ENCODE results near the gene TOPBP1.
A peak's percentile ranks its signal among the peaks of the same experiment; 100 is the strongest.

The TOPBP1 gene

GRCh38 chr3:133572158-133573053 is 89.3 kb downstream of the TOPBP1 start:
- Histone ChIP-seq H3K27ac (peak overlapping the region; percentile 68 to 93), H3K4me3 (peak overlapping the region; percentile 67)
- no peak for DNase-seq (ENCODE audit: low spot score)
- TF ChIP-seq, protein P1, sequence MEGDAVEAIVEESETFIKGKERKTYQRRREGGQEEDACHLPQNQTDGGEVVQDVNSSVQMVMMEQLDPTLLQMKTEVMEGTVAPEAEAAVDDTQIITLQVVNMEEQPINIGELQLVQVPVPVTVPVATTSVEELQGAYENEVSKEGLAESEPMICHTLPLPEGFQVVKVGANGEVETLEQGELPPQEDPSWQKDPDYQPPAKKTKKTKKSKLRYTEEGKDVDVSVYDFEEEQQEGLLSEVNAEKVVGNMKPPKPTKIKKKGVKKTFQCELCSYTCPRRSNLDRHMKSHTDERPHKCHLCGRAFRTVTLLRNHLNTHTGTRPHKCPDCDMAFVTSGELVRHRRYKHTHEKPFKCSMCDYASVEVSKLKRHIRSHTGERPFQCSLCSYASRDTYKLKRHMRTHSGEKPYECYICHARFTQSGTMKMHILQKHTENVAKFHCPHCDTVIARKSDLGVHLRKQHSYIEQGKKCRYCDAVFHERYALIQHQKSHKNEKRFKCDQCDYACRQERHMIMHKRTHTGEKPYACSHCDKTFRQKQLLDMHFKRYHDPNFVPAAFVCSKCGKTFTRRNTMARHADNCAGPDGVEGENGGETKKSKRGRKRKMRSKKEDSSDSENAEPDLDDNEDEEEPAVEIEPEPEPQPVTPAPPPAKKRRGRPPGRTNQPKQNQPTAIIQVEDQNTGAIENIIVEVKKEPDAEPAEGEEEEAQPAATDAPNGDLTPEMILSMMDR (IDR thresholded peaks at IDR 0.05): no peak

DNA sequence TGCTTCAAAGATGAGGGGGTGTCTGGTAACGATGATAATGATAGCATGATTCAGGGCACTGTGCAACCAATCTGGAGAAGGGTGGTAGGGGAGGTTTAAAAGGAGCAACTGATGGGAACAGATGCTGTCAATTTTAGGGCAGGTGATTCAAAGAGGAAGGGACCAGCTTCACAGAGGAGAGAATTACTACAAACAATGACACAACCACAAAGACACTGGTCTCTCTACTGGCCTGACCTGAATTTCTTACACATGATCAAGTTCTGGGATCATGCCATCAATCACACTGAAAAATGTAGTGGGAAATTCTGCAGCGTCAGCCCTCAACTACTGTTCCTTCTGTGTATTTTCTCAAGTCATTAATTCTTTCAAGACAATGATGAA is 90.8 kb downstream of the TOPBP1 start:
- no peak for DNase-seq (ENCODE audit: low spot score)
- TF ChIP-seq, protein P1 (IDR thresholded peaks at IDR 0.05): no peak
- Histone ChIP-seq H3K27ac (peak overlapping the region in 1 of 2 donors; percentile 6), H3K4me3 (no peak overlapping the region)

GRCh38 chr3:133570139-133570936 is 91.4 kb downstream of the TOPBP1 start:
- DNase-seq (ENCODE audit: low spot score): no peak
- Histone ChIP-seq H3K4me3 (no peak overlapping the region), H3K27ac (peak overlapping the region; percentile 45 to 76)
- TF ChIP-seq, protein P1 (IDR thresholded peaks at IDR 0.05): no peak

DNA sequence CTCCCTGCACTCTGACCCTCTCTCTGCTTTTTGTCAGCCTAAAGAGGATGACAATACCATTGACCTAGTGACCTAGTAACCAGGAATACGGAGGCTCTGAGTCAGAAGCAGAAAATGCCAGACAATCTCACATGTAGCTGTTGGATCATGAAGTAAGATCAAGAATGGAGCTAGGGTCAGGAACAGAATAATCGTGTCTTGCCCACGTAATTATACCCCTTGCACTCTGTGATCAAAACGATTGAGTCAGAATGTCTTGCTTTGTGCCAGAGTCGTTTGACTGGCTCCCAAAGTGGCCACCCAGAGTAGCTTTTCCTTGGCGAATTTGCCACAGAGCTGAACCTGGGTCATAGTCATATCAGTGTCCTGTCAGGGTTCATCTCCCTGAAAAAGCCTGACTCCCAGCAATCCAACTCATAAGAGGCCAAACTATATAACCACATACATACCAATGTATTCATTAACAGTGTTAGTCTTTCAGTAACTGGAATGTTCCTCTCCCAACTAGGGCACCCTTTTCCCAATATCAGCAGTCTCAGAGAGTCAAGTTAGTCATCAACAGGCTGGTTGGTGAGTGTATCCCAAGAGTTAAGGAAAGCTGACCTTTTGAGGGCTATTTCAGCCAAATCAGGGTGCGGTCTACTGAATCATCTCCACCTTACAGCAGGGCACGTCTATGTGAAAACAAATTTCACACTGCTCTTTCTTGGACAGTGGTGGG is 93.3 kb downstream of the TOPBP1 start:
- TF ChIP-seq, protein P1 (IDR thresholded peaks at IDR 0.05): no peak
- peak overlapping the region in 1 of 2 donors; percentile 2 for H3K27ac ChIP-seq
- DNase-seq (ENCODE audit: low spot score): no peak
- H3K4me3 ChIP-seq: no peak overlapping the region

GRCh38 chr3:133563816-133564215 is 97.9 kb downstream of the TOPBP1 start:
- H3K4me3 ChIP-seq: no peak overlapping the region
- TF ChIP-seq, protein P1 (IDR thresholded peaks at IDR 0.05): no peak
- no peak overlapping the region for H3K27ac ChIP-seq
- DNase-seq (ENCODE audit: low spot score): no peak

DNA sequence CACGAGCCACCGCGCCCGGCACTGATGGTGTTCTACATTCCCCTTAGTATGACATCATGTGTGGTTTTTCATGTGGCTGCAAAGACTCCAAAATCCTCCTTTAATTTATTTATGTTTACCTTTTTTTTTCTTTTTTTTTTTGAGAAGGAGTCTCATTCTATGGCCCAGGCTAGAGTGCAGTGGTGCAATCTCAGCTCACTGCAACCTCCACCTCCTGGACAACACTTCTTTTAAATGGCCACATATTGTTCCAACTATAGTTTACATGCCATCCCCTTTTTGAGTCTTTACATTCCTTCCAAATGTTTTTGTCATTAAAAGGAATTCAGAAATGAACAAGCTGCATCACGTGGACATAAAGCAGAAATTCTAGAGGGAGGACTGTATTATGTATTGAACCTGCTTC is 98.6 kb downstream of the TOPBP1 start:
- H3K4me3 ChIP-seq: no peak overlapping the region
- TF ChIP-seq, protein P1 (IDR thresholded peaks at IDR 0.05): no peak
- H3K27ac ChIP-seq: no peak overlapping the region
- no peak for DNase-seq (ENCODE audit: low spot score)

Measured in coronary artery (tissue), 2 donors.